NCI-H748 (cell line): ENCODE measurements around the gene TMEM132D.

Source experiments
- DNase-seq: peaks from one replicate; lab custom pipeline; 2025; ENCODE audit not compliant: unreplicated experiment; lab: John Stamatoyannopoulos, UW

Gene TMEM132D

GRCh38 chr12:129467726-129468125 lies 436.1 kb downstream of the TMEM132D start:
- DNase-seq = no peak

GRCh38 chr12:129467289-129467688 lies 436.5 kb downstream of the TMEM132D start:
- no peak for DNase-seq

GRCh38 chr12:129466499-129466898 lies 437.3 kb downstream of the TMEM132D start:
- DNase-seq = no peak

GRCh38 chr12:129459886-129460285 lies 443.9 kb downstream of the TMEM132D start:
- DNase-seq = no peak

- DNase-seq = no peak
Measured at GRCh38 chr12:129446696-129447095, 457.1 kb downstream of the TMEM132D start.

GRCh38 chr12:129440278-129440677 lies 463.5 kb downstream of the TMEM132D start:
- no peak for DNase-seq

- no peak for DNase-seq
Measured at GRCh38 chr12:129434790-129435189, 469.0 kb downstream of the TMEM132D start.

- no peak for DNase-seq
Measured at GRCh38 chr12:129428240-129428936, 475.4 kb downstream of the TMEM132D start.

- DNase-seq = no peak
Measured at GRCh38 chr12:129423041-129423580, 480.7 kb downstream of the TMEM132D start.

GRCh38 chr12:129413295-129413694 lies 490.5 kb downstream of the TMEM132D start:
- no peak for DNase-seq

- no peak for DNase-seq
Measured at GRCh38 chr12:129409281-129409680, 494.5 kb downstream of the TMEM132D start.

GRCh38 chr12:129404556-129404955 lies 499.3 kb downstream of the TMEM132D start:
- DNase-seq = peak; percentile 61

GRCh38 chr12:129401572-129401971 lies 502.3 kb downstream of the TMEM132D start:
- no peak for DNase-seq

GRCh38 chr12:129394177-129394825 lies 509.5 kb downstream of the TMEM132D start:
- DNase-seq = peak; percentile 80

- DNase-seq = no peak
Measured at GRCh38 chr12:129393357-129393937, 510.4 kb downstream of the TMEM132D start.

- DNase-seq = no peak
Measured at GRCh38 chr12:129385637-129385990, 518.2 kb downstream of the TMEM132D start.

- no peak for DNase-seq
Measured at GRCh38 chr12:129383956-129384355, 519.9 kb downstream of the TMEM132D start.

- no peak for DNase-seq
Measured at GRCh38 chr12:129381715-129382114, 522.1 kb downstream of the TMEM132D start.

- no peak for DNase-seq
Measured at GRCh38 chr12:129379076-129379804, 524.6 kb downstream of the TMEM132D start.

- DNase-seq = no peak
Measured at GRCh38 chr12:129378496-129378895, 525.3 kb downstream of the TMEM132D start.

- no peak for DNase-seq
Measured at GRCh38 chr12:129373746-129374145, 530.1 kb downstream of the TMEM132D start.
